TTC549 (cell line): ENCODE results near the gene UBE4B.
"Not testable (repeated sequence)": the region's sequence is repeated elsewhere in the genome, so short reads cannot be mapped to it uniquely, and the experiment has no call there.

ENCODE experiments used
- FAIRE-seq: peaks from 2 replicates; lab custom pipeline; 2012; peaks lifted over from hg19 to GRCh38; lab: Jason Lieb, UNC

UBE4B gene

GRCh38 chr1:10032590-10033358 lies at the start of gene UBE4B:
Gene UBE4B, plus strand, starts transcription at chr1:10032958. Its CDS starts 713 bp downstream, at chr1:10033671.
- FAIRE-seq: peak; percentile 64

GRCh38 chr1:9984253-9984652 lies 48.5 kb upstream of the UBE4B start:
- FAIRE-seq: no peak

GRCh38 chr1:9985001-9985400 lies 47.8 kb upstream of the UBE4B start:
- FAIRE-seq: no peak

GRCh38 chr1:9989773-9990172 lies 43.0 kb upstream of the UBE4B start:
- FAIRE-seq: no peak

GRCh38 chr1:9990944-9991343 lies 41.8 kb upstream of the UBE4B start:
- FAIRE-seq: no peak

GRCh38 chr1:9992910-9993309 lies 39.8 kb upstream of the UBE4B start:
- no peak for FAIRE-seq

GRCh38 chr1:9993561-9994075 lies 39.1 kb upstream of the UBE4B start:
- no peak for FAIRE-seq

- no peak for FAIRE-seq
Measured at GRCh38 chr1:9996624-9997582, 35.9 kb upstream of the UBE4B start, which contains the start of gene RBP7. Gene RBP7, plus strand, starts transcription at chr1:9997228. Its CDS starts 31 bp downstream, at chr1:9997259.

GRCh38 chr1:10001016-10001665 lies 31.6 kb upstream of the UBE4B start:
- no peak for FAIRE-seq

- FAIRE-seq: not testable (repeated sequence)
Measured at GRCh38 chr1:10005248-10005647, 27.5 kb upstream of the UBE4B start.

- FAIRE-seq: no peak
Measured at GRCh38 chr1:10007169-10007568, 25.6 kb upstream of the UBE4B start.

- no peak for FAIRE-seq
Measured at GRCh38 chr1:10014016-10014415, 18.7 kb upstream of the UBE4B start.

GRCh38 chr1:10019561-10019960 lies 13.2 kb upstream of the UBE4B start:
- no peak for FAIRE-seq

GRCh38 chr1:10020086-10020485 lies 12.7 kb upstream of the UBE4B start:
- FAIRE-seq: no peak

GRCh38 chr1:10020678-10021077 lies 12.1 kb upstream of the UBE4B start:
- not testable (repeated sequence) for FAIRE-seq

GRCh38 chr1:10021992-10022391 lies 10.8 kb upstream of the UBE4B start:
- not testable (repeated sequence) for FAIRE-seq

GRCh38 chr1:10022656-10023055 lies 10.1 kb upstream of the UBE4B start:
- FAIRE-seq: no peak

- FAIRE-seq: no peak
Measured at GRCh38 chr1:10025354-10025753, 7.4 kb upstream of the UBE4B start.

- no peak for FAIRE-seq
Measured at GRCh38 chr1:10027027-10027426, 5.7 kb upstream of the UBE4B start.

- not testable (repeated sequence) for FAIRE-seq
Measured at GRCh38 chr1:10028956-10029500, 3.7 kb upstream of the UBE4B start.

GRCh38 chr1:10031461-10031860 lies 1.3 kb upstream of the UBE4B start:
- FAIRE-seq: no peak

GRCh38 chr1:10033359-10033845 lies 644 bp downstream of the UBE4B start:
- no peak for FAIRE-seq
